Smooth muscle cell (in vitro differentiated cells): Measurements from ENCODE around the gene RPS16. TPM values are rescaled to one million over a fixed set of nuclear protein-coding genes. Genes with fewer than 3 reads are reported as not detected.

Experiments used
- DNase-seq: peaks from one replicate; lab custom pipeline; 2025; ENCODE audit not compliant: unreplicated experiment; lab: John Stamatoyannopoulos, UW
- H2AFZ ChIP-seq: fragments of 200-600 bp; sonication (generic); 2 replicates; pipeline ENCODE4 v1.6.0; 2016; ENCODE audit warnings: antibody characterized with exemption, low read depth, mild to moderate bottlenecking
- H3F3A ChIP-seq: fragments of 200-600 bp; sonication (generic); 2 replicates; pipeline ENCODE4 v1.6.0; 2017; ENCODE audit warnings: antibody characterized with exemption, low read depth
- H3K27ac ChIP-seq: fragments of 200-600 bp; sonication (generic); 2 replicates; pipeline ENCODE4 v1.5.1; 2016; ENCODE audit warnings: low read depth, mild to moderate bottlenecking
- H3K27me3 ChIP-seq: fragments of 200-600 bp; sonication (generic); 2 replicates; pipeline ENCODE4 v1.6.1; 2016; ENCODE audit warnings: low read depth, mild to moderate bottlenecking
- H3K36me3 ChIP-seq: fragments of 200-600 bp; sonication (generic); 2 replicates; pipeline ENCODE4 v1.5.1; 2016; ENCODE audit warnings: low read depth
- H3K4me1 ChIP-seq: fragments of 200-600 bp; sonication (generic); 2 replicates; pipeline ENCODE4 v1.5.1; 2016; ENCODE audit warnings: low read depth
- H3K4me2 ChIP-seq: fragments of 200-600 bp; sonication (generic); 2 replicates; pipeline ENCODE4 v1.6.0; 2016; ENCODE audit warnings: mild to moderate bottlenecking
- H3K4me3 ChIP-seq: fragments of 200-600 bp; sonication (generic); 2 replicates; pipeline ENCODE4 v1.5.1; 2016; ENCODE audit warnings: mild to moderate bottlenecking
- H3K79me2 ChIP-seq: fragments of 200-600 bp; sonication (generic); 2 replicates; pipeline ENCODE4 v1.6.0; 2016; ENCODE audit warnings: low read depth, mild to moderate bottlenecking
- H3K9ac ChIP-seq: fragments of 200-600 bp; sonication (generic); 2 replicates; pipeline ENCODE4 v1.6.0; 2016; ENCODE audit warnings: low read depth
- H3K9me3 ChIP-seq: fragments of 200-600 bp; sonication (generic); replicated peaks from 2 replicates; pipeline ENCODE4 v1.5.1; 2016; ENCODE audit warnings: low read depth
- H4K20me1 ChIP-seq: fragments of 200-600 bp; sonication (generic); 2 replicates; pipeline ENCODE4 v1.6.0; 2016; ENCODE audit warnings: low read depth
- CTCF ChIP-seq: fragments of 200-600 bp; sonication (generic); IDR thresholded peaks from 2 replicates; pipeline ENCODE4 v1.5.1; 2017; ENCODE audit warnings: borderline replicate concordance, mild to moderate bottlenecking, antibody characterized with exemption; ENCODE audit not compliant: insufficient read depth, poor library complexity, severe bottlenecking
- WGBS: methylation state at CpG from one replicate; pipeline ENCODE4 v1.1.7; 2016; ENCODE audit warnings: low lambda C conversion rate; 5-methylcytosine and 5-hydroxymethylcytosine counted together
- polyA plus RNA-seq: library from polyadenylated mRNA; unstranded; fragments of >200 nt; fragmentation: Nextera tagmentation; extraction: Ambion mirVana; gene quantifications from 2 replicates; pipeline ENCODE4 v1.2.1, GENCODE V29; 2016
- total RNA-seq: library from RNA; depleted of rRNA; stranded (reverse); fragments of >200 nt; gene quantifications from 2 replicates; pipeline ENCODE4 v1.2.3, GENCODE V29; 2014

RPS16 gene
- total and polyA plus RNA-seq, 2 experiments from 2014 or later: 97.1 to 539 TPM

GRCh38 chr19:39446365-39447084 lies 10.8 kb upstream of the RPS16 start:
- Histone ChIP-seq H3K79me2 (peaks cover 68% of the 10 kb centered on the region), H3K36me3 (no peaks in the 10 kb centered on the region), H3K4me1 (peaks cover 11% of the 10 kb centered on the region), H3F3A (peaks cover 9% of the 10 kb centered on the region), H3K9ac (peak overlapping the region; percentile 97), H3K4me3 (peak overlapping the region; percentile 84), H3K4me2 (peak overlapping the region; percentile 97), H4K20me1 (peaks cover 56% of the 10 kb centered on the region), H3K9me3 (no peaks in the 10 kb centered on the region), H3K27me3 (no peaks in the 10 kb centered on the region), H2AFZ (no peak overlapping the region), H3K27ac (peak overlapping the region; percentile 88)
- DNase-seq: no peak
- 91% methylated on average over 16 of the region's 16 CpGs for WGBS
- TF ChIP-seq CTCF: no peak

GRCh38 chr19:39445196-39446111 lies 9.7 kb upstream of the RPS16 start, which contains the start of gene SUPT5H:
Gene SUPT5H (plus strand): TSS chr19:39445582. CDS start chr19:39445891, 309 bp downstream.
- no peaks in the 10 kb centered on the region for H3K9me3 ChIP-seq
- H3K27ac ChIP-seq: peak within 1 kb of the TSS; percentile 88
- H3F3A ChIP-seq: peaks cover 9% of the 10 kb centered on the region
- peak within 1 kb of the TSS; percentile 84 for H3K4me3 ChIP-seq
- TF ChIP-seq CTCF: no peak
- DNase-seq: peak; percentile 77
- peaks cover 57% of the 10 kb centered on the region for H3K79me2 ChIP-seq
- H2AFZ ChIP-seq: peak within 1 kb of the TSS; percentile 61
- peak within 1 kb of the TSS; percentile 97 for H3K9ac ChIP-seq
- peak within 1 kb of the TSS; percentile 97 for H3K4me2 ChIP-seq
- no peaks in the 10 kb centered on the region for H3K27me3 ChIP-seq
- H4K20me1 ChIP-seq: peaks cover 45% of the 10 kb centered on the region
- no peaks in the 10 kb centered on the region for H3K36me3 ChIP-seq
- WGBS: under 1% methylated on average over 67 of the region's 68 CpGs
- peaks cover 11% of the 10 kb centered on the region for H3K4me1 ChIP-seq

- Histone ChIP-seq H2AFZ (no peak overlapping the region), H3K79me2 (peaks cover 50% of the 10 kb centered on the region)
- WGBS: 8% methylated on average over 17 of the region's 17 CpGs
Observed at GRCh38 chr19:39444598-39445195, 8.9 kb upstream of the RPS16 start.

More at GRCh38 chr19:39444598-39445195, 8.9 kb upstream of the RPS16 start:
- peak overlapping the region; percentile 88 for H3K27ac ChIP-seq
- no peaks in the 10 kb centered on the region for H3K36me3 ChIP-seq
- H3K27me3 ChIP-seq: no peaks in the 10 kb centered on the region
- H4K20me1 ChIP-seq: peaks cover 37% of the 10 kb centered on the region
- peak overlapping the region; percentile 97 for H3K9ac ChIP-seq
- peak overlapping the region; percentile 97 for H3K4me2 ChIP-seq
- peaks cover 9% of the 10 kb centered on the region for H3F3A ChIP-seq
- no peak for TF ChIP-seq CTCF
- DNase-seq: no peak
- peak overlapping the region; percentile 84 for H3K4me3 ChIP-seq
- peaks cover 11% of the 10 kb centered on the region for H3K4me1 ChIP-seq
- no peaks in the 10 kb centered on the region for H3K9me3 ChIP-seq
